Lower leg skin (tissue), 4 donors: ENCODE results near the gene LPA. TPM values are rescaled to one million over a fixed set of nuclear protein-coding genes. Genes with fewer than 3 reads are reported as not detected.
"Not testable (repeated sequence)": the region's sequence is repeated elsewhere in the genome, so short reads cannot be mapped to it uniquely, and the experiment has no call there.

Experiments used
- DNase-seq, 2 donors: peaks; one replicate each; pipeline ENCODE4 v3.0.0-alpha.2; 2019; ENCODE audit warnings: low spot score in 2 of 2
- H3K4me3 ChIP-seq: fragments of 200-600 bp; sonication (generic); 2 replicates; pipeline ENCODE4 v1.5.1; 2017; ENCODE audit warnings: mild to moderate bottlenecking, low read depth; ENCODE audit not compliant: poor library complexity, severe bottlenecking
- POLR2A ChIP-seq, 2 donors: fragments of 450-650 bp; IDR thresholded peaks; one replicate each; pipeline ENCODE4 v1.6.1; 2016 to 2017; ENCODE audit warnings: antibody characterized with exemption in 2 of 2, mild to moderate bottlenecking in 1 of 2, moderate library complexity in 1 of 2
- WGBS, 2 donors: methylation state at CpG; one replicate each; pipeline ENCODE4 v1.1.5; 2018; 5-methylcytosine and 5-hydroxymethylcytosine counted together
- intact Hi-C: fragments of 100-400 bp; cut with DNase I; formaldehyde crosslinking; loops from one replicate; pipeline ENCODE4 v1.15.0; 2023; ENCODE audit warnings: low total_unique reads
- total RNA-seq, 4 donors: library from RNA; depleted of rRNA; stranded (reverse); fragments of >200 nt; gene quantifications; one replicate each; pipeline ENCODE4 v1.1.0, GENCODE V29; 2016
- TF ChIP-seq, protein P1 (sequence below), 3 donors: fragments of 450-650 bp; IDR thresholded peaks; one replicate each; pipeline ENCODE4 v1.5.1; 2016; ENCODE audit warnings: antibody characterized with exemption in 3 of 3, mild to moderate bottlenecking in 3 of 3, moderate library complexity in 2 of 3

The LPA gene
- total RNA-seq, 4 donors from 2014 or later: not detected

DNA sequence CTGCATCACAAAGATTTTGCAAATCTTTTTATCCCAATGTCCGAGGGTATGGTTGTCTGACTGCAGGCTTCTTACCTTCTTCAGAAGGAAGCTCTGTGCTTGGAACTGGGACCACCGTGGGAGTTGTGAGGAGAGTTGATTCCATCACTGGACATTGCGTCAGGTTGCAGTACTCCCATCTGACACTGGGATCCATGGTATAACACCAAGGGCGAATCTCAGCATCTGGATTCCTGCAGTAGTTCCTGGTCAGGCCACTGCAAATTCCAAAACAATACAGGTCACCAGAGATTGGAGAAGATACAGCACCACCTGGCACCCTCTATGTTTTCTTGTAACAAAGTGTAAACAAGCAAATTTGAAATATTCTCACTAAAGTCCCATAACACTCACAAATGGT, 77.7 kb downstream of the LPA start:
- H3K4me3 ChIP-seq: no peak overlapping the region
- WGBS, 2 donors: 70 to 77% methylated on average over 4 of the region's 4 CpGs
- TF ChIP-seq, protein P1, sequence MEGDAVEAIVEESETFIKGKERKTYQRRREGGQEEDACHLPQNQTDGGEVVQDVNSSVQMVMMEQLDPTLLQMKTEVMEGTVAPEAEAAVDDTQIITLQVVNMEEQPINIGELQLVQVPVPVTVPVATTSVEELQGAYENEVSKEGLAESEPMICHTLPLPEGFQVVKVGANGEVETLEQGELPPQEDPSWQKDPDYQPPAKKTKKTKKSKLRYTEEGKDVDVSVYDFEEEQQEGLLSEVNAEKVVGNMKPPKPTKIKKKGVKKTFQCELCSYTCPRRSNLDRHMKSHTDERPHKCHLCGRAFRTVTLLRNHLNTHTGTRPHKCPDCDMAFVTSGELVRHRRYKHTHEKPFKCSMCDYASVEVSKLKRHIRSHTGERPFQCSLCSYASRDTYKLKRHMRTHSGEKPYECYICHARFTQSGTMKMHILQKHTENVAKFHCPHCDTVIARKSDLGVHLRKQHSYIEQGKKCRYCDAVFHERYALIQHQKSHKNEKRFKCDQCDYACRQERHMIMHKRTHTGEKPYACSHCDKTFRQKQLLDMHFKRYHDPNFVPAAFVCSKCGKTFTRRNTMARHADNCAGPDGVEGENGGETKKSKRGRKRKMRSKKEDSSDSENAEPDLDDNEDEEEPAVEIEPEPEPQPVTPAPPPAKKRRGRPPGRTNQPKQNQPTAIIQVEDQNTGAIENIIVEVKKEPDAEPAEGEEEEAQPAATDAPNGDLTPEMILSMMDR (IDR thresholded peaks at IDR 0.05): no peak
- no peak for TF ChIP-seq POLR2A (IDR thresholded peaks at IDR 0.05)
- DNase-seq: no peak
- intact Hi-C loops: no loop called here

DNA sequence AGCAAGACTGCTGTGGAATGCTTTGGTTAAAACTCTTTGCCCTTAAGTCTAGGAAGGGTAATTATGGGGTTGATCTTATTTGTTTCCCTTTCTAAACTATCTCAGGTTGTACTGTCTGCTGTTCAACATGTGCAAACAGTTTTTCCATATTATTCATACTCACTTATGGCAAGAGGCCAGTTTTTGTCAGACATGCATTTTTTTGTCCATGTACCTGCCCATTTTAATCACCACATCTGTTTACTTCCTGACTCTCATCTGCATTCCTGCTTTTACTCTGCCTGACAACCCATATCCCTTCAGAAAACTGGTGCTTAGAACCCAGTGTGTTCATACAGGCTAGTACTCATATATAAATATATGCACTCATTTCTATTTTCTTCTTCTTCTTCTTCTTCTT, 80.3 kb downstream of the LPA start:
- intact Hi-C loops: no loop called here
- DNase-seq: no peak
- TF ChIP-seq POLR2A (IDR thresholded peaks at IDR 0.05): no peak
- TF ChIP-seq, protein P1 (IDR thresholded peaks at IDR 0.05): no peak
- H3K4me3 ChIP-seq: no peak overlapping the region

DNA sequence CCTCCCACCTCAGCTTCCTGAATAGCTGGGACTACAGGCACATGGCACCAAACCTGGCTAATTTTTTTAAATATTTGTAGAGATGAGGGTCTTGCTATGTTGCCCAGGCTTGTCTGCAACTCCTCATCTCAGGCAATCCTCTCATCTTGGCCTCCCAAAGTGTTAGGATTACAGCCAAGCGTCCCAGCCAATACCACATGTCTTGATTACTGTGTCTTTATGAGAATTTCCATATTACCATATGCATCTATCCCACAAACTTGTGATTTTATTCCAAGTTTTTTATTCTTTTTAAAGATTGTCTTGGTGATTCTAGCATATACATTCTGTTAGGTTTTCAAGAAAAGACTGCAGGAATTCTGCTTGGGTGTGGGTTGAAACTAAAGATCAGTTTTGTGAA, 82.7 kb downstream of the LPA start:
- no peak for DNase-seq
- no peak for TF ChIP-seq POLR2A (IDR thresholded peaks at IDR 0.05)
- TF ChIP-seq, protein P1 (IDR thresholded peaks at IDR 0.05): no peak
- WGBS, 2 donors: 63 to 73% methylated on average over 1 of the region's 1 CpG

DNA sequence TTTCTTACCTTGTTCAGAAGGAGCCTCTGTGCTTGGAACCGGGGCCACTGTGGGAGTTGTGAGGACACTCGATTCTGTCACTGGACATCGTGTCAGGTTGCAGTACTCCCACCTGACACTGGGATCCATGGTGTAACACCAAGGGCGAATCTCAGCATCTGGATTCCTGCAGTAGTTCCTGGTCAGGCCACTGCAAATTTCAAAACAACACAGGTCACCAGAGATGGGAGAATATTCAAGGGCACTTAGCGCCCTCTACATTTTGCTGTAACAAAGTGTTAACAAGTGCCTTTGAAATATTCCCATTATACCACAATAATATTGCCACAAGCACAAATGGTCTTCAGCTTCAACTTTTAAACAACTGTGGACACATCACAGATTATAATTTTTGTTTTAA, 85.6 kb downstream of the LPA start:
- intact Hi-C loops, H3K4me3 ChIP-seq, DNase-seq: not testable (repeated sequence)
- 63 to 72% methylated on average over 5 of the region's 5 CpGs for WGBS, 2 donors

More for the DNA sequence above, 82.7 kb downstream of the LPA start:
- intact Hi-C loops: no loop called here
- H3K4me3 ChIP-seq: no peak overlapping the region

DNA sequence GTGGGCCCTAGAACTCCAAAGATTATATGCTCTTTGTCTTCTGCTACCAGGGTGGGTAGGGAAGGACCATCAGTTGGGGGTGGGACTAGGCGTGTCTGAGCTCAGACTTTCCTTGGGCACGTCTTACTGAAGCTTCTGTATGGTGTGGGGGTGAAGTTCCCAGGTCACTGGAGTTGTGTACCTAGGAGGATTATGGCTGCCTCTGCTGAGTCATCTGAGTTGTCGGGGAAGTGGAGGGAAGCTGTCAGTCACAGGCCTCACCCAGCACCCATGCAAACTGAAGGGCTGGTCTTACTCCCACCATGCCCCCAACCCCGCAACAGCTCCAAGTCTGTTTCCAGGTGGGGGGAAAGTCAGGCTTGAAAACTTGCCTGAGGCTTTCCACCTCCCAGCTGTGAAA, 90.1 kb downstream of the LPA start:
- DNase-seq: no peak
- 67 to 80% methylated on average over 4 of the region's 4 CpGs for whole genome bisulfite sequencing, 2 donors
- H3K4me3 ChIP-seq: no peak overlapping the region
- TF ChIP-seq, protein P1 (IDR thresholded peaks at IDR 0.05): no peak
- TF ChIP-seq POLR2A (IDR thresholded peaks at IDR 0.05): no peak
- intact Hi-C loops: no loop called here

DNA sequence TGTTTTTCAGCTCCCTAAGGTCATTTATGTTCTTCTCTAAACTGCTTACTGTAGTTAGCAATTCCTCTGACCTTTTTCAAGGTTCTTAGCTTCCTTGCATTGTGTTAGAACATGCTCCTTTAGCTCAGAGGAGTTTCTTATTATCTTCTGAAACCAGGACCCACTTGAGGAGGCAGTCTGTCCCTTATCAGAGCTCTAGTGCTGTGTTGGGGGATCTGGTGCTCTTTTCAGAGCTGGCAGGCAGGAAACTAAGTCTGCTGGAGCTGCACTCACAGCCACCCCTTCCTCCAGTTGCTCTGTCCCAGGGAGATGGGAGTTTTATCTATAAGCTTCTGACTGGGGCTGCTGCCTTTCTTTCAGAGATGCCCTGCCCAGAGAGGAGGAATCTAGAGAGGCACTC, 92.9 kb downstream of the LPA start:
- intact Hi-C loops, DNase-seq: not testable (repeated sequence)

DNA sequence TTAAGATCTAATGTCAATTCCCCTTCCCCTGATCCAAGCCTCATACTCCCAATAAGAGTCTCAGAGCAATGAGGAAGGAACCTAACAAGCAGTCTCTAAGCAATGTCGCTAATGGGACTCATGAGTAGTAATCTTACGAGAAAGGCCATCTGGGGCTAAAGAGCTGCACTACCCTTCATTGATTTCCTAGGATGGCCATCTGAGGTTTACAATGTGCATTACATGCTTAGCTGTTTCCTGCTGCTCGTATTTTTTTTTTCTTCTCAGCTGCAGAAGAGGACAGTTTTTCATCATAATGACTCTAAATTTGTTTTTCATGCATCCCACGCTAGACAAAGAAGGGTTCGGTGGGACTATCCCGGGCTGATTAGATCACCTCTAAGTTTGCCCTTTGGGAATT, 119.3 kb downstream of the LPA start:
- WGBS, 2 donors: 68 to 79% methylated on average over 6 of the region's 6 CpGs
- intact Hi-C loops: no loop called here
- TF ChIP-seq, protein P1 (IDR thresholded peaks at IDR 0.05): no peak
- TF ChIP-seq POLR2A (IDR thresholded peaks at IDR 0.05): no peak
- H3K4me3 ChIP-seq: no peak overlapping the region
- no peak for DNase-seq

More for the DNA sequence above, 92.9 kb downstream of the LPA start:
- H3K4me3 ChIP-seq: not testable (repeated sequence)
